Esophagus squamous epithelium (tissue), 5 donors: ENCODE measurements around the gene LAMA5. TPM values are rescaled to one million over a fixed set of nuclear protein-coding genes. Genes with fewer than 3 reads are reported as not detected.

Experiments
- DNase-seq: peaks from one replicate; lab custom pipeline; 2025; lab: John Stamatoyannopoulos, UW
- H3K27ac ChIP-seq, 4 donors: fragments of 200-600 bp; sonication (generic); one replicate each; pipeline ENCODE4 v1.5.1; 2016 to 2019; ENCODE audit warnings: mild to moderate bottlenecking in 1 of 4
- H3K27me3 ChIP-seq, 4 donors: fragments of 200-600 bp; sonication (generic); 1 replicate in 3 of 4; 2 replicates in 1 of 4; pipeline versions ENCODE4 v1.5.1 to v1.6.0; 2017 to 2021; ENCODE audit warnings: antibody characterized with exemption in 1 of 4
- H3K36me3 ChIP-seq, 3 donors: fragments of 200-600 bp; sonication (generic); one replicate each; pipeline ENCODE4 v1.5.1; 2016 to 2019
- H3K4me1 ChIP-seq, 3 donors: fragments of 200-600 bp; sonication (generic); one replicate each; pipeline ENCODE4 v1.5.1; 2017 to 2019
- H3K4me3 ChIP-seq, 4 donors: fragments of 200-600 bp; sonication (generic); 1 replicate in 3 of 4; 2 replicates in 1 of 4; pipeline ENCODE4 v1.5.1; 2016 to 2019; ENCODE audit warnings: mild to moderate bottlenecking in 2 of 4, moderate library complexity in 1 of 4
- H3K9me3 ChIP-seq, 3 donors: fragments of 200-600 bp; sonication (generic); one replicate each; pipeline ENCODE4 v1.5.1; 2016 to 2019
- POLR2A ChIP-seq, 4 donors: fragments of 450-650 bp; IDR thresholded peaks; one replicate each; pipeline ENCODE4 v1.6.1; 2017; ENCODE audit warnings: antibody characterized with exemption in 4 of 4, mild to moderate bottlenecking in 4 of 4, moderate library complexity in 3 of 4
- WGBS, 2 donors: methylation state at CpG; one replicate each; pipeline ENCODE4 v1.1.5; 2018; 5-methylcytosine and 5-hydroxymethylcytosine counted together
- intact Hi-C: fragments of 100-400 bp; cut with DNase I; formaldehyde crosslinking; loops from one replicate; pipeline ENCODE4 v1.15.0; 2022
- total RNA-seq, 4 donors: library from RNA; depleted of rRNA; stranded (reverse); fragments of >200 nt; gene quantifications; one replicate each; pipeline ENCODE4 v1.1.0, GENCODE V29; 2016
- TF ChIP-seq, protein P1 (sequence below), 6 experiments: fragments of 450-650 bp in 4 of 6; fragments of 200-600 bp in 2 of 6; sonication (generic) in 2 of 6; IDR thresholded peaks; one replicate each; pipeline ENCODE4 v1.5.1; 2016 to 2019; ENCODE audit warnings: antibody characterized with exemption in 6 of 6, mild to moderate bottlenecking in 4 of 6, moderate library complexity in 4 of 6
- donor health status: DM: yes; HTN: yes; CAD: no.

LAMA5 gene
- total RNA-seq, 4 donors from 2014 or later = 60.4 to 127 (median 98.9) TPM

DNA sequence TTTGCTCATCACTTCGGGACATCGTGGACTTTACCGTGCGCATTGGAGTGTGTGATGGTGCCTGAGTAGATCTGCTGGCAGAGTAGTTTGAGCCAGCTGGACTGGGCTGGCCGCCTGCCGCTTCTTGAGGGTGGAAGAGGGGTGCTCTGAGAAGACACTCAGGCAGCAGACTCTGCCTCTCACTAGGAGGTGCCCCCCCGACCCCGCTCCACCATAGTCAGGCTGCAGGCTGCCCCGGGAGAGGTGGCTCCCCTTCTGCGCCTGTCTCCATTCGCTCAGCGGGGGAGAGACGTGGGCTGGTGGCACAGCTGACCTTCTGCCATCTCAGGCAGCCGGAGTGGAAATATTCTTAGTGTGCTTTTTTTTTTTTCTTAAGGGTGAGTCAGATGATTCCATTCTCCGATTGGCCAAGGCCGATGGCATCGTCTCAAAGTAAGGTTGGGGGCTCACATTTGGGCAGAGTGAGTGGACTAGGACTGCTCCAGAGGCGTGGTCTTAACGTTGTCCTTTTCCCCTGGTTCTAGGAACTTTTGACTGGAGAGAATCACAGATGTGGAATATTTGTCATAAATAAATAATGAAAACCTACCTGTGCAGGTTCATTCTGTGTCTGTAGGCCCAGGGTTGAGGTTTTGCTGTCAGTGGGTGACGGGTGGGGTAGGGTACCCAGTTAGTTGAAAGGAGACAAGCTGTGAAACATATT is 21.0 kb upstream of the LAMA5 start:
- H3K9me3 ChIP-seq = no peaks in the 10 kb centered on the region
- H3K4me3 ChIP-seq = peak overlapping the region; percentile 83 to 100 (median 97)
- DNase-seq = no peak
- intact Hi-C loops = no loop called here
- peaks cover 0 to 51% (median 10%) of the 10 kb centered on the region in 3 donors for H3K36me3 ChIP-seq
- H3K27ac ChIP-seq = peak overlapping the region; percentile 98 to 99 (median 98)
- peaks cover 15 to 46% (median 26%) of the 10 kb centered on the region in 3 donors for H3K4me1 ChIP-seq
- H3K27me3 ChIP-seq = no peaks in the 10 kb centered on the region
- WGBS, 2 donors = 54 to 57% methylated on average over 10 of the region's 20 CpGs
- TF ChIP-seq POLR2A (IDR thresholded peaks at IDR 0.05) = no peak
- TF ChIP-seq, protein P1, sequence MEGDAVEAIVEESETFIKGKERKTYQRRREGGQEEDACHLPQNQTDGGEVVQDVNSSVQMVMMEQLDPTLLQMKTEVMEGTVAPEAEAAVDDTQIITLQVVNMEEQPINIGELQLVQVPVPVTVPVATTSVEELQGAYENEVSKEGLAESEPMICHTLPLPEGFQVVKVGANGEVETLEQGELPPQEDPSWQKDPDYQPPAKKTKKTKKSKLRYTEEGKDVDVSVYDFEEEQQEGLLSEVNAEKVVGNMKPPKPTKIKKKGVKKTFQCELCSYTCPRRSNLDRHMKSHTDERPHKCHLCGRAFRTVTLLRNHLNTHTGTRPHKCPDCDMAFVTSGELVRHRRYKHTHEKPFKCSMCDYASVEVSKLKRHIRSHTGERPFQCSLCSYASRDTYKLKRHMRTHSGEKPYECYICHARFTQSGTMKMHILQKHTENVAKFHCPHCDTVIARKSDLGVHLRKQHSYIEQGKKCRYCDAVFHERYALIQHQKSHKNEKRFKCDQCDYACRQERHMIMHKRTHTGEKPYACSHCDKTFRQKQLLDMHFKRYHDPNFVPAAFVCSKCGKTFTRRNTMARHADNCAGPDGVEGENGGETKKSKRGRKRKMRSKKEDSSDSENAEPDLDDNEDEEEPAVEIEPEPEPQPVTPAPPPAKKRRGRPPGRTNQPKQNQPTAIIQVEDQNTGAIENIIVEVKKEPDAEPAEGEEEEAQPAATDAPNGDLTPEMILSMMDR (IDR thresholded peaks at IDR 0.05) = no peak

DNA sequence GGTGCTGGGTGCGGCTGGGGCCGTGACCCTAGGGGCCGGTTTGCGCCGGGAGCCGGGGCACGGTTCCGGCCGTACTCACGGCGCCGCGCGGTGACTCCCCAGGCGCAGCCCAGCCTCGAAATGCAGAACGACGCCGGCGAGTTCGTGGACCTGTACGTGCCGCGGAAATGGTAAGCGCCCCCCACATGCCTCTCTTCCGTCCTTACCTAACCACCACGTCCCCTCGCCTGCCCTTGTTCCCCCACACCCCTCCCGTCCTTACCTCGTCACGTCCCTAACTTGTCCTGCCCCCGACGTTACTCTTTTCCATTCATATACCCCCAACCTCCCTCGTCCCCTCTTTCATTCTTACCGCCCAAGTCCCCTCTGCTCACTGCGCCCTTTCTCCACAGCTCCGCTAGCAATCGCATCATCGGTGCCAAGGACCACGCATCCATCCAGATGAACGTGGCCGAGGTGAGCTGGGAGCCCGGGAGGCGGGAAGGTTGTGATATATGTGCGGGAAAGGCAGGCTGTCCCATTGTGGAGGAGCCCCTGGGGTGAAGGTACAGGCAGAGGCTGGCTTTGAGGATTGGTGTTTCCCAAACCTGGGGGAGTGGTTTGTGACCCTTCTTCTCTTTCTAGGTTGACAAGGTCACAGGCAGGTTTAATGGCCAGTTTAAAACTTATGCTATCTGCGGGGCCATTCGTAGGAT is 20.3 kb upstream of the LAMA5 start:
- no peaks in the 10 kb centered on the region for H3K27me3 ChIP-seq
- no peaks in the 10 kb centered on the region for H3K9me3 ChIP-seq
- H3K36me3 ChIP-seq = peaks cover 0 to 44% (median 10%) of the 10 kb centered on the region in 3 donors
- TF ChIP-seq, protein P1 (IDR thresholded peaks at IDR 0.05) = peak in 1 of 6 experiments; percentile 3
- TF ChIP-seq POLR2A (IDR thresholded peaks at IDR 0.05) = no peak
- peak overlapping the region; percentile 98 to 99 (median 98) for H3K27ac ChIP-seq
- DNase-seq = no peak
- H3K4me3 ChIP-seq = peak overlapping the region; percentile 83 to 100 (median 97)
- intact Hi-C loops = no loop called here
- WGBS, 2 donors = 1 to 3% methylated on average over 19 to 22 of the region's 47 CpGs
- H3K4me1 ChIP-seq = peaks cover 15 to 53% (median 29%) of the 10 kb centered on the region in 3 donors

DNA sequence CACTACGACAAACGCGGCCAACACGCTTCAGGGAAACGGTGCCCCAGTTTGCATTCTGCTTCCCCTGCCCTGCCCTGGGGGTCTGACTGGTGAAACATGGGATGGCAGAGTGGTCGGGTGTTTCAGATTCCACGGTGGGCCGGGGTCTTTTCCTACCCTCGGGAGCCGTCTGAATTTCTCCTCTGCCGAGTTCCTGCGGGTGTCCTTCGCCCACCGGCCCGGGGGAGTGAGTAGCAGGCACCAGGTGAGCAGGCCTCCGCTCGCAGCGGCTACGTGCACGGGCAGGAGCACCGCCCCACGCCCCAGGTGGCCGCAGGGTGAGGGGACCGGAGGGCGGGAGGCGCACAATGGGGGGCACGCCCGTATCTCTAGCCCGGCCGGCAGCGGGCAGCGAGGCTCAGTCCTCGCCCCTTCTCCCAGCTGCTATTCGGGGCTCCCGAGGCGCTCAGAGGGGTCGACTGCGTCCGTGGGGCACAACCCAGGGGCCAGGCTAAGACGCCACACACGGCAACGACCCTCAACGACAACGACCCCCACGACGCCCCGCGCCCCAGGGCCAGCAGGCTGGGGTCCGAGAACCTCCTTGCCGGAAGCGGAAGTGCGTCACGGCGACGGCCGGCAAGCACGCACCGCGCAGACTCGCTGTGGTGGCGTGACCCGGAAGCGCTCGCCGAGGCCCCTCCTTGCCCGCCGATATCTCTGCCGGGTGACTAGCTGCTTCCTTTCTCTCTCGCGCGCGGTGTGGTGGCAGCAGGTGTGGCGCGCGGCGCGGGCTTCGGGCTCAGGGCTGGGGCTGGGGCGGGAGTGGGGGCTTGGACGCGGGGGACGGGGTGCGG is 19.5 kb upstream of the LAMA5 start, which contains the start of gene RPS21:
Gene RPS21 (plus strand): TSS at position 721 of the 836 bp plus-strand sequence. CDS start 236 bp downstream, outside the sequence.
- Histone ChIP-seq H3K4me3 (peak within 1 kb of the TSS; percentile 83 to 100 (median 97)), H3K4me1 (peaks cover 15 to 60% (median 32%) of the 10 kb centered on the region in 3 donors), H3K36me3 (peaks cover 0 to 42% (median 10%) of the 10 kb centered on the region in 3 donors), H3K9me3 (no peaks in the 10 kb centered on the region), H3K27ac (peak within 1 kb of the TSS; percentile 98 to 99 (median 98)), H3K27me3 (no peaks in the 10 kb centered on the region)
- intact Hi-C loops = no loop called here
- 0 to 4% methylated on average over 3 to 5 of the region's 83 CpGs for WGBS, 2 donors
- peak; percentile 77 for DNase-seq
- TF ChIP-seq, protein P1 (IDR thresholded peaks at IDR 0.05) = peak in 2 of 6 experiments; percentile 4 to 30
- TF ChIP-seq POLR2A (IDR thresholded peaks at IDR 0.05) = peak in 3 of 4 donors; percentile 70 to 92 (median 79)

DNA sequence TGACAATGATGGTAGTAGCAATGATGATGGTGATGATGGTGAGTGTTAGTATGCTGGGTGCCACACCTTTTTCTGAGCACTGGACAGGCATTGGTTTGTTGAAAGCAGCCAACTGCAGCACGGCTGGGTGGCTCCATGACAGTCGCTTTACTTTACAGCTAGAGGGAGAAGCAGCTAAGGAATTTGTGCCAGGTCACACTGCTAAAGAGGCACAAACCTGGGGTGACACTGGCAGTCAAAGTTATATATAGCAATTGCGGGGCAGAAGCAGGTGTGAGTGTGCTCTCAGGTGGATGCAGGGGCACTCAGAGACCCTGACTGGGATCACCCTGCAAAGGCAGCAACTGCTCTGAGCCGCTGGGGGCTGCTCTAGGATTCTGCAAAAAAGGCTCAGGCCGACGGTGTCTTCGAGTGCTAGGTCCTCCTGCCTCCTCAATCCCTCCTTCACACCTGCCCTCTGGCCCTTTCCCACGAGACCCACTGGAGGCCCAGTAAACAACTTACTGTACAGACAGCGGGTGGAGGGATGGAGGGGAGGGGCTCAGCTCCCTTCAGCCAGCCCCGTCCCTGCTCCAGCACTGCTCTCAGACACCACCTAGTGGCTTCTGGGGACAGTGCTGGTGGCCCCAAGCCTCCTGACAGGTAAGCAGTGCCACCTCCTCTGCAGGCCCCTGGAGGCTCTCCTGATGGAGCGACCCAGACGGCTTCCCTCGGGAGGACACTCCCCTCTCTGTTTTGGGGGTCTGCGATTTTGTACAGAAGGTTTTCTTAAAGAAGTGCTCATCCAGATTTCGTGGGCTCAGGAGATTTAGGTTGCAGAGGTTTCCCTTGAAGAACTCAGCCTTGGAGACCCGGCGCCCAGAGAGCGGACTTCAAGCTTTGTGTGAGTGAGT is 15.4 kb upstream of the LAMA5 start:
- Histone ChIP-seq H3K9me3 (no peaks in the 10 kb centered on the region), H3K27me3 (no peaks in the 10 kb centered on the region), H3K4me1 (peaks cover 22 to 80% (median 53%) of the 10 kb centered on the region in 3 donors), H3K4me3 (no peak overlapping the region), H3K36me3 (peaks cover 0 to 5% (median 0%) of the 10 kb centered on the region in 3 donors), H3K27ac (peak overlapping the region in 3 of 4 donors; percentile 18 to 93 (median 87))
- intact Hi-C loops = loop anchor here (5.0 kb wide), 1 partner anchor 80 kb away; the partner anchor contains the start of gene ADRM1
- TF ChIP-seq, protein P1 (IDR thresholded peaks at IDR 0.05) = peak; percentile 87 to 96 (median 90)
- no peak for TF ChIP-seq POLR2A (IDR thresholded peaks at IDR 0.05)
- WGBS, 2 donors = 46 to 53% methylated on average over 11 to 12 of the region's 18 CpGs
- DNase-seq = peak; percentile 26
